ENCODE results near the gene CEP112.
A peak's percentile ranks its signal among the peaks of the same experiment; 100 is the strongest.

- TF ChIP-seq CTCF (IDR thresholded peaks at IDR 0.05; ENCODE audit: control extremely low read depth in 1 of 3, insufficient read depth in 1 of 3, low read depth in 1 of 3, low read length in 3 of 3) (no peak), ZNF274 (IDR thresholded peaks at IDR 0.05; ENCODE audit: borderline replicate concordance, extremely low read depth, low read length) (no peak), POLR2A (IDR thresholded peaks at IDR 0.05; ENCODE audit: control extremely low read depth in 1 of 2, low read depth in 2 of 2, low read length in 2 of 2) (no peak), USF2 (IDR thresholded peaks at IDR 0.05; ENCODE audit: low read length) (no peak), POLR2AphosphoS5 (IDR thresholded peaks at IDR 0.05; ENCODE audit: low read depth, low read length) (no peak), BRCA1 (IDR thresholded peaks at IDR 0.05; ENCODE audit: low read depth, low read length) (no peak), TBP (IDR thresholded peaks at IDR 0.05; ENCODE audit: low read depth, low read length) (no peak), TAF1 (IDR thresholded peaks at IDR 0.05; ENCODE audit: low read depth, low read length) (no peak), CEBPB (IDR thresholded peaks at IDR 0.05; ENCODE audit: low read depth, low read length) (peak; percentile 57; the same call in 1 of the 2 replicates)
- TF ChIP-seq, protein P1, sequence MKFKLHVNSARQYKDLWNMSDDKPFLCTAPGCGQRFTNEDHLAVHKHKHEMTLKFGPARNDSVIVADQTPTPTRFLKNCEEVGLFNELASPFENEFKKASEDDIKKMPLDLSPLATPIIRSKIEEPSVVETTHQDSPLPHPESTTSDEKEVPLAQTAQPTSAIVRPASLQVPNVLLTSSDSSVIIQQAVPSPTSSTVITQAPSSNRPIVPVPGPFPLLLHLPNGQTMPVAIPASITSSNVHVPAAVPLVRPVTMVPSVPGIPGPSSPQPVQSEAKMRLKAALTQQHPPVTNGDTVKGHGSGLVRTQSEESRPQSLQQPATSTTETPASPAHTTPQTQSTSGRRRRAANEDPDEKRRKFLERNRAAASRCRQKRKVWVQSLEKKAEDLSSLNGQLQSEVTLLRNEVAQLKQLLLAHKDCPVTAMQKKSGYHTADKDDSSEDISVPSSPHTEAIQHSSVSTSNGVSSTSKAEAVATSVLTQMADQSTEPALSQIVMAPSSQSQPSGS (IDR thresholded peaks at IDR 0.05; ENCODE audit: low read length), result no peak
Observed at GRCh38 chr17:66146394-66146793, 45.5 kb downstream of the CEP112 start.

Measured in H1 (cell line).